HG02678 (cell line): ENCODE data around the gene TNFRSF25.
"Not testable (repeated sequence)": the region's sequence is repeated elsewhere in the genome, so short reads cannot be mapped to it uniquely, and the experiment has no call there.

ENCODE experiments used
- ATAC-seq: cut with Tn5 transposase; IDR thresholded peaks from one replicate; pipeline ENCODE4 v1.9.1; 2021; ENCODE audit warnings: mild to moderate bottlenecking, moderate library complexity; ENCODE audit not compliant: unreplicated experiment

The TNFRSF25 gene

DNA sequence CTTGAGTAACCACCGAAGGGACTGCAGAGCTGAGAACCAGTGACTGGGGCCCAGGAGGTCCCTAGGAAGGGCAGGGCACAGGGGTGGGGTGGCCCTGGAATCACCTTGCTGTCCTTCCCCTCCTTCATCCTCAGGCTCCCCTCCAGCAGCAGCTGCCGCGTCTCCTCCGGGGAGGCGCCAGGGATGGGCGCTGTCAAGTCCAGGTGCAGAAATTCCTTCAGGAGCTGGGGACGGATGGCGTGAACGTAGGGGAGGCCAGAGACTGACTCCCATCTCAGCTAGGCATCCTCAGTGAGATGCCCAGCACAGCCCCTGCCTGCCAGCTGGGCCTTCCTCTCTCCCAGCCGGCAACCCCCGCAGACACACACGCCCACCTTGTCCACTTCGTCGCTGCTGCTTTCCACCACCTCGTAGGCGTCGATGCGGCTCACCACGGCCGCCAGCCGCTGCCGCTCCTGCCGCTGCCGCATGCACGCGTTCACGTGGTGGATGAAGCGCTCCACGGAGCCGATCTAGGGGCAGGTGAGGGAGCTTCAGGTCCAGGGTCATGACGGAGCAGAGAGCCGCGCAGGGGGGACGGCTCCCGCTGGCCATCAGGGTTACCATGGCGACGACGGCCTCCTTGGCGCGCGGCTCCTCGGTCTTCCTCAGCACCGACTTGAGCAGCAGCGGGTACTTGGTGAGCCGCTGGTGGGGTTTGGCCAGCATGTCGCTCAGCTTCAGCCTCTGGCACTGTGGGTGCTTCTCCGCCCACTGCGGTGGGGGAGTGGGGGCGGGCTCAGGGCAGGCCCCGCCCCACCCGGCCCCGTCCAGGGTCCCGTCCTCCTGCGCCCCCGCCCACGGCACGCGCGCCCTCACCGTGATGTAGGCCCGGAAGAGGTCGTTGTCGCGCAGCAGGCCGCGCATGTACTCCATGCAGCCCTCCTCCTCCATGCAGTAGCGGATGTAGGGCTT, 4.4 kb upstream of the TNFRSF25 start:
- ATAC-seq = no peak

- ATAC-seq = no peak
Measured at GRCh38 chr1:6468729-6469461, 2.9 kb upstream of the TNFRSF25 start.

GRCh38 chr1:6467744-6468688, 2.0 kb upstream of the TNFRSF25 start:
- no peak for ATAC-seq

- ATAC-seq = no peak
Measured at GRCh38 chr1:6467224-6467623, 1.3 kb upstream of the TNFRSF25 start.

DNA sequence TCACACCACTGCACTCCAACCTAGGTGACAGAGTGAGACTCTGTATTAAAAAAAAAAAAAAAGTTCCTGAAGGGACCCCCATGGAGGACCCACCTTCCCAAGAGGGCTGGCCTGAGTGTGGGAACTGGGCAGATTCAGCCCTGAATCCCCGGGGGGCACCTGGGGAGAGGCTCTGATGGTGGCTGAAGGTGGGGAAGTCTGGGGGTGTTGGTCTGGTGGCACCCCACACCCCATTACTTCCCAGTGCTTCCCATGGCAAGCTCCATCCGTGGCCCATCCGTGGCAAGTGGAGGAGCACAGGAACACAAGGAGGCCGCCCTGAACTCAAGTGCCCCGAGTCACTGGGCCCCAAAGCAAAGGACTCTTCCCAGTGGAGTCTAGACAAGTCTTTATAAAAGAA, 778 bp upstream of the TNFRSF25 start:
- ATAC-seq = no peak

- ATAC-seq = no peak
Measured at GRCh38 chr1:6465461-6466005, 440 bp downstream of the TNFRSF25 start.

- ATAC-seq = no peak
Measured at GRCh38 chr1:6464915-6465314, 1.1 kb downstream of the TNFRSF25 start.

DNA sequence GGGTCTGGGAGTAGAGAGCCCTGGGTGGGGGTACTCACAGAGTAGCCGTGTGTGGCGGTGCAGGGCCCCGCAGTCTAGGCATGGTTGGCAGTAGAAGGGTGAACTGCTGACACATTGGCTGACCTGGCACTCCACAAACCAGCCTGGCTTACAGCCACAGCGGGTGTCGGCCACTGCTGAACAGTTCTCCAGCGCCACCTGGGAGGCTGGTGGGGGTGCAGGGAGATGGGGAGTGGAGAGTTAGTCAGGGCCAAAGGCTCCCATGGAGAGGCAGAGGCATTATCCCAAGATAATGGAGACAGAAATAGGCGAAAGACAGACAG, 1.5 kb downstream of the TNFRSF25 start:
- ATAC-seq = no peak

DNA sequence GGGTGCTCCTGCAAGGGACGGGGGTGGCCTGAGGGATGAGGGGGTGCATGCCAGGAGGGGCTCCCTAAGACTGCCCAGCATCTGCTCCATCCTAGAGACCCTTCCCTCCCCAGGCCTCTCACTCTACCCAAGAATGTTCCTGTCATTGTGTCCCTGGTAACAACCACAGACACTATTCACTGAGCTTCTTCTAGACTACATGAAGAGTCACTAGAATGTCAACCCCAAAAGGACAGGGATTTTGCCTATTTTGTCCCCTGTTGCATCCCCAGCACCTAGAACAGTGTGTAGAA, 2.9 kb downstream of the TNFRSF25 start:
- no peak for ATAC-seq

DNA sequence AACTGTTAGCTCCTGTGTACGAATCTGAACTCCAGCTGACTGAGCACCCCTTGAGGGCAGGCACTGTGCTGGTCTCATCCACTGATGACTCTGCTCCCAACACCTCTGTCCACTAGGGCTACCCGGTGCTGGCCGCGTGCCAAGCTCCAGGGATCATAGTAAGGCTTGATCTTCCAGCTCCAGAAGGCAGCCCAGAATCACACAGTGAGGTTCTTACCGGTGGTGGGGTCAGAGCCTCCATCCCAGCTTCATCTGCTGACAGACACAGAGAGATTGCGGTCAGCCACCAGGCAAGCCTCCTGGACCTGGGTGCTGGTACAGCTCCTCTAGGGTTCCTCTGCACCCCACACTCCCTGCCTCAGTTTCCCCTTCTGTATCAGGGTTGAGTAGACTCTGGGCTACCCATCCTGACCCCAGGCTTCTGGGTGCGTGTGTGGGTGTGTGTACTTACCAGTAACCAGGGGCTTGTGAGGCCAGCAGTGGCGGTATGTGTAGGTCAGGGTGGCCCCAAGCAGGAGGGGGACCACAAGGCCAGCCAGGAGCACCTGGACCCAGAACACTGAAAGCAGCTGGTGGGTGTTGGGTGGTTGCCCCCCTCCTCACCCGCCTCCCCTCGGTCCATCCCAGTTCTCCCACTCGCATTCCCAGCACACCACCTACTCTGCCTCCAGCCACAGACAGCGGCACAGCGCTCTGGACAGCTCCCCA, 3.4 kb downstream of the TNFRSF25 start:
- ATAC-seq = no peak

DNA sequence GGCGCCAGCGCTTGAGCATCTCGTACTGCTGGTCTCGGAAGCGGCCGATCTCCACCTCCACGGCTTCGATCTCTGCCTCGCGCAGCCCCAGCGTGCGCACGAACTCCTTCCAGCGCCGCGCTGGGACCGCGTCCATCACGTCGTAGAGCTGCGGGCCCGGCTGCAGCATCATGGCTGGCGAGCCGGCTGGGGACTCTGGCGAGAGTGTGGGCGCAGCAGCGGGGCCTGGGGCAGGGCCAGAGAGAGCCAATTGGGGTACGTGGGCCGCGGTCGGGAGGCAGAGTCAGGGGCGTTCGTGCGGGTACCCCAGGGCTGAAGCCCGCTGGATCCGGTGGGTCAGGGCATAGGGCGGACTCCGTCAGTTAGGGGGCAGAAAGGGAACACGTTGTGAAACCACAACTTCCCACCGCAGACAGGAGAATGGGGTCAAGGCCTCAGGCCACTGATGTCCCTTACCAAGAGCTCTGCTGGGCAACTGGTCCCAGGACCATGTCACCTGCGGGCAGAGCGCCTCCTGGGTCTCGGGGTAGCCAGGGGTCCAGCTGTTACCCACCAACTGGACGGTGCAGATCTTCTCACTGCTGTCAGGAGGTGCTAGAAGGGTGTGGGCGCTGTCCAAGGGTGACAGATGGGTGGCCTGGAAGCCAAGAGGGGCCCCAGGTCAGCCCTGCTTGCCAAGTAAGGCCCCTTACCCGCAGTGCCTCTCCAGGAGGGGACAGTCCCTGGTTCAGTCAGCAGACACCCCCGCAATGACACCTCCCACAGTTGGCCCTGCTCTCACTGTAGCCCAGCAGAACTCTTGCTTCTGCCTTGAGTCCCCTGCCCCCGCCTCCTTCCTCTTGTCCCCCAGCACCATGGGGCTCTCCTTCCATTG, 4.2 kb downstream of the TNFRSF25 start:
- no peak for ATAC-seq

GRCh38 chr1:6461051-6461530, 4.9 kb downstream of the TNFRSF25 start:
- ATAC-seq = no peak

GRCh38 chr1:6460301-6461050, 5.5 kb downstream of the TNFRSF25 start:
- no peak for ATAC-seq

DNA sequence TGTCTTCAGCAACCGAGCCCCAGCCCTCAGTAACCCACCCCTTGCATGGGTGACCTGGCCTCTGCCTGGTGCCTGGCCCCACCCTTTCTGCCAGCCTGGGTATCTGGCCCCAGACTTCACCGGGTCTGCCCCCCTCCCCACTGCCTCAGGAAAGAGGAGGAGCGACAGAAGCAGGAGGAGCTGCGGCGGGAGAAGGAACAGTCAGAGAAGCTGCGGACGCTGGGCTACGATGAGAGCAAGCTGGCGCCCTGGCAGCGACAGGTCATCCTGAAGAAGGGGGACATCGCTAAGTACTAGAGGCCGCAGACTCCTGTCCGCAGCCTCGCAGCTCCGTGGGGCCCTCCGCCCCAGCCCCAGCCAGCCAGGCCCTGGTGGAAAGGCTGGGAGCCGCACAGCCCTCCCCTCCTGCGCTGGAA, 6.1 kb downstream of the TNFRSF25 start:
- ATAC-seq = no peak

DNA sequence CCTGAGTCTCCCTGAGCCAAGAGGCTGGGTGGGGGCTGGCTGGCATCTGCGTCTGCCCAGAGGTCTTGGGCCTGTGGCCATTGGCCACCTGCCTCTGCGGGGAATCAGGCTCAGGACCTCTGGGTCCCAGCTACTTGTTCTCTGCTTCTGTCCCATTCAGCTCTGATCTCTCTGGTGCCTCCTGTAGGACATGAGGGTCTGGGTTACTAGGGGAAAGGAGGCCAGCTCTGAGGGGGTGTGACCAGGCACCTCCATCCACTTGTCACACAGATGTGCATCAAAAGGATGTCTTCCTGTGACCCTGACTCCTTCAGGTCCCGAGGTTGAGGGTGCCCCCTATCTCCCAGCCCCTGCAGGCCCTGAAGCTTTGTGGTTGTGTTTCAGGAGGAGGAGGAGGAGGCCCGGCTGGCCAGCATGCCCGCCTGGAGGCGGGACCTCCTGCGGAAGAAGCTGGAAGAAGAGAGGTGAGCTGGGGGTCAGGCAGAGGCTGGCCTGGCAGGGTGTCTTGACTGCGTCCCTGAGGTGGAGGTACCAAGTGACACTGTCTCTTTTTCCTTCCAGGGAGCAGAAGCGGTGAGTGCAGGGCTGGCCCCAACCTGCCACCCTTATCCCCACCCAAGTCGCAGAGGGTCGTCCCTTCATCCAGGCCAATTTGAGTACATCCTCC, 9.0 kb downstream of the TNFRSF25 start:
- no peak for ATAC-seq

DNA sequence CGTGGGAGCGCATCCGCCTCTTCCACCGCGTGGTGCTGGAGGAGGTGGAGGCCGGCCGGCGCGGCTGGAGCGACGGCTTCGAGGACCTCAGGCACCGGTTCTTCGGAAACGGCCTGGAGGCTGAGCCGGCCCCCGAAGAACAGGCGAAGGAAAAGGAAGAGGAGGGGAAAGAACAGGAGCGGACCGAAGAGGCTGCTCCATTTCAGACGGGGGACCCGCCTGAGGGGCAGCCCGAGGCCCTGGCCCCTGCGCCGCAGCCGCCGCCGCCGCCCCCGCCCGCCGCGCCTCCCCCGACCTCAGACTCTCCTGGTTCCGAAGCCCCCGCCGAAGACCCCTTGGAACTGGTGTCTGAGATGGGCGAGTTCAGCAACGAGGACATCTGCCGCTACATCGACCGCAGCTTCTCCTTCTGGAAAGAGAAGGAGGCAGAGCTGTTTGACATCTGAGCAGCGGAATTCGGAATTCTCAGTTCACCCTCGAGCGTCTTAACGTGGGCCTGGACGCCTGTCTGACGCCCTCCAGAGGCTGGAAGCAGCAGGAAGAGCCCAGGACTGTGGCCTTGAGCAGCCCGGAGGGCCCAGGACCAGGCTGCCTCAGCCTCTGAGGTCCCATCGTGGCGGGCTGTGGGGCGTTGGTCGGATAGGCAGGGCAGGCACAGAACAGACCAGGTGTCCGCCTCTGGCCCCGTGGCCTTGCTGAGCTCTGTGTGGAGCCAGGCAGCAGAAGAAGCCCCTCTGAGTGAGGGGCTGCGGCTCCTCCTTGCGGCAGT, 10.0 kb downstream of the TNFRSF25 start:
- not testable (repeated sequence) for ATAC-seq
